HEK293 (cell line): Measurements from ENCODE around the gene TCHHL1.
A peak's percentile ranks its signal among the peaks of the same experiment; 100 is the strongest.

Experiments used
- CTCF ChIP-seq: fragments of 450-650 bp; formaldehyde crosslinking; IDR thresholded peaks from 2 replicates; pipeline ENCODE4 v1.5.1; 2016; ENCODE audit warnings: missing biosample characterization, missing genetic modification characterization
- KLF7 ChIP-seq: fragments of 450-650 bp; formaldehyde crosslinking; IDR thresholded peaks from 2 replicates; pipeline ENCODE4 v1.5.1; 2016; ENCODE audit warnings: missing biosample characterization, missing genetic modification characterization, borderline replicate concordance
- KLF8 ChIP-seq: fragments of 450-650 bp; formaldehyde crosslinking; IDR thresholded peaks from 2 replicates; pipeline ENCODE4 v1.5.1; 2016; ENCODE audit warnings: missing biosample characterization, missing genetic modification characterization
- SETDB1 ChIP-seq: IDR thresholded peaks from one replicate; pipeline ENCODE4 v1.6.1; 2017; ENCODE audit warnings: mild to moderate bottlenecking, low read length, moderate library complexity, mixed read lengths; ENCODE audit not compliant: insufficient read length
- SP2 ChIP-seq: fragments of 450-650 bp; formaldehyde crosslinking; IDR thresholded peaks from 2 replicates; pipeline ENCODE4 v1.5.1; 2016; ENCODE audit warnings: missing biosample characterization, missing genetic modification characterization
- SP3 ChIP-seq: fragments of 450-650 bp; formaldehyde crosslinking; IDR thresholded peaks from 2 replicates; pipeline ENCODE4 v1.5.1; 2016; ENCODE audit warnings: missing biosample characterization, missing genetic modification characterization
- ZBTB11 ChIP-seq: fragments of 450-650 bp; formaldehyde crosslinking; conservative IDR thresholded peaks from 2 replicates; pipeline ENCODE4 v1.5.1; 2016; ENCODE audit warnings: low read depth, missing biosample characterization, missing genetic modification characterization
- ZBTB20 ChIP-seq: fragments of 450-650 bp; formaldehyde crosslinking; IDR thresholded peaks from 2 replicates; pipeline ENCODE4 v1.5.1; 2016; ENCODE audit warnings: missing biosample characterization, missing genetic modification characterization
- ZBTB26 ChIP-seq: fragments of 450-650 bp; formaldehyde crosslinking; optimal IDR thresholded peaks from 2 replicates; pipeline ENCODE3; 2016; ENCODE audit warnings: missing biosample characterization, mild to moderate bottlenecking, missing genetic modification characterization
- ZBTB6 ChIP-seq: fragments of 450-650 bp; formaldehyde crosslinking; IDR thresholded peaks from 2 replicates; pipeline ENCODE4 v1.5.1; 2017; ENCODE audit warnings: missing biosample characterization, missing genetic modification characterization
- ZEB2 ChIP-seq: fragments of 450-650 bp; formaldehyde crosslinking; IDR thresholded peaks from 2 replicates; pipeline ENCODE4 v1.5.1; 2016; ENCODE audit warnings: missing biosample characterization, missing genetic modification characterization
- ZNF10 ChIP-seq: fragments of 450-650 bp; formaldehyde crosslinking; IDR thresholded peaks from 2 replicates; pipeline ENCODE4 v1.5.1; 2017; ENCODE audit warnings: missing biosample characterization, missing genetic modification characterization
- ZNF121 ChIP-seq: fragments of 450-650 bp; formaldehyde crosslinking; IDR thresholded peaks from 2 replicates; pipeline ENCODE4 v1.5.1; 2016; ENCODE audit warnings: missing biosample characterization, missing genetic modification characterization
- ZNF175 ChIP-seq: fragments of 450-650 bp; formaldehyde crosslinking; IDR thresholded peaks from 2 replicates; pipeline ENCODE4 v1.5.1; 2016; ENCODE audit warnings: missing biosample characterization, missing genetic modification characterization
- ZNF23 ChIP-seq: fragments of 450-650 bp; formaldehyde crosslinking; IDR thresholded peaks from 2 replicates; pipeline ENCODE4 v1.5.1; 2016; ENCODE audit warnings: missing biosample characterization, missing genetic modification characterization, borderline replicate concordance
- ZNF248 ChIP-seq: fragments of 450-650 bp; formaldehyde crosslinking; IDR thresholded peaks from 2 replicates; pipeline ENCODE4 v1.5.1; 2017; ENCODE audit warnings: missing biosample characterization, missing genetic modification characterization
- ZNF335 ChIP-seq: fragments of 450-650 bp; formaldehyde crosslinking; conservative IDR thresholded peaks from 2 replicates; pipeline ENCODE4 v1.5.1; 2016; ENCODE audit warnings: missing biosample characterization, missing genetic modification characterization
- ZNF366 ChIP-seq: fragments of 450-650 bp; formaldehyde crosslinking; conservative IDR thresholded peaks from 2 replicates; pipeline ENCODE4 v1.5.1; 2016; ENCODE audit warnings: missing biosample characterization, missing genetic modification characterization
- ZNF501 ChIP-seq: fragments of 450-650 bp; formaldehyde crosslinking; IDR thresholded peaks from 2 replicates; pipeline ENCODE4 v1.5.1; 2016; ENCODE audit warnings: missing biosample characterization, missing genetic modification characterization
- ZNF513 ChIP-seq: fragments of 450-650 bp; IDR thresholded peaks from 2 replicates; pipeline ENCODE4 v1.5.1; 2018; ENCODE audit warnings: missing biosample characterization, missing genetic modification characterization
- ZNF610 ChIP-seq: fragments of 450-650 bp; formaldehyde crosslinking; IDR thresholded peaks from 2 replicates; pipeline ENCODE4 v1.5.1; 2016; ENCODE audit warnings: missing biosample characterization, missing genetic modification characterization, borderline replicate concordance
- ZNF624 ChIP-seq: fragments of 450-650 bp; formaldehyde crosslinking; IDR thresholded peaks from 2 replicates; pipeline ENCODE4 v1.5.1; 2017; ENCODE audit warnings: missing biosample characterization, missing genetic modification characterization
- ZNF658 ChIP-seq: fragments of 450-650 bp; formaldehyde crosslinking; IDR thresholded peaks from 2 replicates; pipeline ENCODE4; 2016; ENCODE audit warnings: missing biosample characterization, missing genetic modification characterization
- ZNF747 ChIP-seq: fragments of 450-650 bp; formaldehyde crosslinking; IDR thresholded peaks from 2 replicates; pipeline ENCODE4 v1.5.1; 2016; ENCODE audit warnings: missing biosample characterization, missing genetic modification characterization
- ZNF830 ChIP-seq: fragments of 450-650 bp; IDR thresholded peaks from 2 replicates; pipeline ENCODE4 v1.5.0; 2018; ENCODE audit warnings: missing biosample characterization, missing genetic modification characterization, low read depth, mild to moderate bottlenecking, moderate library complexity
- ZSCAN30 ChIP-seq: fragments of 450-650 bp; IDR thresholded peaks from 2 replicates; pipeline ENCODE4 v1.5.1; 2018; ENCODE audit warnings: missing biosample characterization, mild to moderate bottlenecking, missing genetic modification characterization, moderate library complexity
- TF ChIP-seq, protein P1 (sequence below): fragments of 450-650 bp; formaldehyde crosslinking; IDR thresholded peaks from 2 replicates; pipeline ENCODE4 v1.5.1; 2016; ENCODE audit warnings: missing biosample characterization, missing genetic modification characterization
- TF ChIP-seq, protein P2 (sequence below): fragments of 450-650 bp; formaldehyde crosslinking; IDR thresholded peaks from 2 replicates; pipeline ENCODE4 v1.5.1; 2016; ENCODE audit warnings: missing biosample characterization, missing genetic modification characterization

TCHHL1 gene

GRCh38 chr1:152110860-152111514, 22.1 kb upstream of the TCHHL1 start (continued):
- TF ChIP-seq ZBTB6 (tag by site-specific recombination) (peak; percentile 95; the same call in 1 of the 2 replicates), ZBTB11 (tag by site-specific recombination) (peak; percentile 17; the same call in 1 of the 2 replicates), ZBTB20 (peak; percentile 65; the same call in 1 of the 2 replicates), ZEB2 (tag by site-specific recombination) (0 out of 2 replicates have a peak, but pooled peaks have one; percentile 4), ZNF747 (tag by site-specific recombination) (no peak), CTCF (tag by site-specific recombination) (peak; percentile 1; the same call in 1 of the 2 replicates), ZSCAN30 (tag by site-specific recombination) (peak; percentile 26; the same call in 1 of the 2 replicates), ZNF501 (tag by site-specific recombination) (peak; percentile 42; the same call in 1 of the 2 replicates), ZBTB26 (peak; percentile 91), ZNF624 (tag by site-specific recombination) (no peak), ZNF248 (tag by site-specific recombination) (no peak), ZNF610 (tag by site-specific recombination) (no peak), KLF7 (tag by site-specific recombination) (no peak), ZNF23 (tag by site-specific recombination) (no peak), SP3 (tag by site-specific recombination) (no peak), ZNF10 (tag by site-specific recombination) (0 out of 2 replicates have a peak, but pooled peaks have one; percentile 9), ZNF121 (tag by site-specific recombination) (no peak), ZNF658 (tag by site-specific recombination) (no peak), ZNF335 (tag by site-specific recombination) (peak; percentile 63; the same call in 1 of the 2 replicates), ZNF513 (peak; percentile 59; the same call in 1 of the 2 replicates), SETDB1 (peak; percentile 70), ZNF830 (tag by site-specific recombination) (no peak), SP2 (peak; percentile 18), ZNF366 (tag by site-specific recombination) (peak; percentile 50), ZNF175 (tag by site-specific recombination) (no peak), KLF8 (tag by site-specific recombination) (no peak)
- TF ChIP-seq, protein P1, sequence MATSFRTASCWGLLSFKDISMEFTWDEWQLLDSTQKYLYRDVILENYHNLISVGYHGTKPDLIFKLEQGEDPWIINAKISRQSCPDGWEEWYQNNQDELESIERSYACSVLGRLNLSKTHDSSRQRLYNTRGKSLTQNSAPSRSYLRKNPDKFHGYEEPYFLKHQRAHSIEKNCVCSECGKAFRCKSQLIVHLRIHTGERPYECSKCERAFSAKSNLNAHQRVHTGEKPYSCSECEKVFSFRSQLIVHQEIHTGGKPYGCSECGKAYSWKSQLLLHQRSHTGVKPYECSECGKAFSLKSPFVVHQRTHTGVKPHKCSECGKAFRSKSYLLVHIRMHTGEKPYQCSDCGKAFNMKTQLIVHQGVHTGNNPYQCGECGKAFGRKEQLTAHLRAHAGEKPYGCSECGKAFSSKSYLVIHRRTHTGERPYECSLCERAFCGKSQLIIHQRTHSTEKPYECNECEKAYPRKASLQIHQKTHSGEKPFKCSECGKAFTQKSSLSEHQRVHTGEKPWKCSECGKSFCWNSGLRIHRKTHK (tag by site-specific recombination) = no peak
- TF ChIP-seq, protein P2, sequence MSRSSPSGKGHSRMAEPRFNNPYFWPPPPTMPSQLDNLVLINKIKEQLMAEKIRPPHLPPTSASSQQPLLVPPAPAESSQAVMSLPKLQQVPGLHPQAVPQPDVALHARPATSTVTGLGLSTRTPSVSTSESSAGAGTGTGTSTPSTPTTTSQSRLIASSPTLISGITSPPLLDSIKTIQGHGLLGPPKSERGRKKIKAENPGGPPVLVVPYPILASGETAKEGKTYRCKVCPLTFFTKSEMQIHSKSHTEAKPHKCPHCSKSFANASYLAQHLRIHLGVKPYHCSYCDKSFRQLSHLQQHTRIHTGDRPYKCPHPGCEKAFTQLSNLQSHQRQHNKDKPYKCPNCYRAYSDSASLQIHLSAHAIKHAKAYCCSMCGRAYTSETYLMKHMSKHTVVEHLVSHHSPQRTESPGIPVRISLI (tag by site-specific recombination) = no peak
